Measurements from ENCODE around the gene TGM1. TPM values are rescaled to one million over a fixed set of nuclear protein-coding genes. Genes with fewer than 3 reads are reported as not detected.

TGM1 gene
- polyA plus RNA-seq, 4 donors = 1.6 to 6.6 (median 2.6) TPM

DNA sequence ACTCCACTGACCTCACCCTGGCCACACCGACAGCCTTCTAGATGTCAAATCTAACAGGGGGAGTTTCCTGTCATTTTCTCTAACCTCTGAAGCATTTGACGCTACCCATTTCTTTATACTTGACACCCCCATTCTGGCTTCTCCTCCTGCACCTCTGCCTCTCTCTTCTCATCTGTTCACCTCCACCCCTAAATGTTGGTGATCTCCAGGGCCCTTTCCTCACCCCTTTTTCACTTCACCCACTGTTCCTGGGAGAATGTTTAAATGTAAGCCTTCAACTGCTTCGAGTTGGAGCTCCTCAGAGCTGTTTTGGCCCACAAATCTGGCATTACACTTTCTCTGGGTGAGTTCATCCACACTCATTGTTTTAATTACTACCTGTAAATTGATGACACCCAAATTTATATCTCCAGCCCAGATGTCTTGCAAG lies 8.9 kb upstream of the TGM1 start:
- DNase-seq (ENCODE audit: low read depth in 4 of 4, low spot score in 3 of 4) = no peak

- peak; percentile 71 to 82 (median 76) for DNase-seq (ENCODE audit: low read depth in 4 of 4, low spot score in 3 of 4)
Observed at GRCh38 chr14:24271134-24271833, 8.3 kb upstream of the TGM1 start, which contains the start of gene RABGGTA. Gene RABGGTA, minus strand, starts transcription at chr14:24271597. Its CDS starts 482 bp downstream, at chr14:24271115.

DNA sequence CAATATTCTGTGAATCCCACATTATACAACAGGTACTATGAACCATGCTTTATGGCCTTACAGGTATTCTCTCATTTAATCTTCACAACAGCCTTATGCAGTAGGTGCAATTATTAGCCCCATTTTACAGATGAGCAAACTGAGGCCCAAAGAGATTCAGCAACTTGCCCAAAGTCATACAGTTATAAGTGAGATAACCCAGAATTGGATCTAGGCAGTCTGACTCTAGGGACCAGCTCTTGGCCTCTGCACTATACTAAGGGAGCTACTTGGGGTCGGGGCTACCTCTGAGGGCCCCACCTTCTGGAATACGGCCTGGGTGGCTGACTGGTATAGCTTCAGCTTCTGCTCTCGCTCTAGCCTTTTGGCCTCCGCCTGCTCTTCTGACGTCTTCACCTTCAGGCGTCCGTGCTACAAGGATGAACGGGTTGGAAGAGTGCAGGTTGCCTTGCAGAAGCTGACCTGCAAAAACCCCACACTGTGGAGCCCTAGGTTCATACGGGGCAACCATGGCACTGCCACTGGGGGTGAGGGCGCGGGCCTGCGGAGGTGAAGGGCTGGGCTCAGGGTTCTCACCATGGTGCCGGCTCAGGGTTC lies 7.7 kb upstream of the TGM1 start:
- DNase-seq (ENCODE audit: low read depth in 4 of 4, low spot score in 3 of 4) = peak in 1 of 4 donors; percentile 2

GRCh38 chr14:24269910-24270536 lies 7.0 kb upstream of the TGM1 start:
- DNase-seq (ENCODE audit: low read depth in 4 of 4, low spot score in 3 of 4) = no peak

DNA sequence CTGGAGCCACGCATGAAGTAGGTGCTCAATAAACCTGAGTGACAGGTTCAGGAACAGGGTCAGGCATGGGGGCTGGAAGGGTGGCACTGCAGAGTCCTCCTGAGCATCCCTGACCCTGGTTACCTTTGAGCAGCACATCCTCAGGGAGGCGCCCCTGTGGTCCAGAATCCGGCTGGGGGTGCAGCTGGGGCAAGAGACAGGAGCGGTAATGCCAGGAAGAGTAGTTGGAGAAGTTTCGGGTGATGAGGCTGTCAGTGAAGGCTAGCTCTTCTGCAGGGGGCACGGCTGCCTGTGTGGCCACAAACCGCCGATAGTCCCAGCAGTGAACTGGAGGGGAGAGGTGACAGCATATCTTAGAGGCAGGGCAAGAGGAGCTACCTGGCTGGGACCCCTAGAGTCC lies 6.4 kb upstream of the TGM1 start:
- no peak for DNase-seq (ENCODE audit: low read depth in 4 of 4, low spot score in 3 of 4)

- no peak for DNase-seq (ENCODE audit: low read depth in 4 of 4, low spot score in 3 of 4)
Observed at GRCh38 chr14:24268225-24268624, 5.2 kb upstream of the TGM1 start.

GRCh38 chr14:24267516-24267915 lies 4.5 kb upstream of the TGM1 start:
- DNase-seq (ENCODE audit: low read depth in 4 of 4, low spot score in 3 of 4) = no peak

- no peak for DNase-seq (ENCODE audit: low read depth in 4 of 4, low spot score in 3 of 4)
Observed at GRCh38 chr14:24266344-24267244, 3.6 kb upstream of the TGM1 start.

GRCh38 chr14:24264298-24264697 lies 1.3 kb upstream of the TGM1 start:
- DNase-seq (ENCODE audit: low read depth in 4 of 4, low spot score in 3 of 4) = no peak

GRCh38 chr14:24263848-24264247 lies 871 bp upstream of the TGM1 start:
- DNase-seq (ENCODE audit: low read depth in 4 of 4, low spot score in 3 of 4) = no peak

DNA sequence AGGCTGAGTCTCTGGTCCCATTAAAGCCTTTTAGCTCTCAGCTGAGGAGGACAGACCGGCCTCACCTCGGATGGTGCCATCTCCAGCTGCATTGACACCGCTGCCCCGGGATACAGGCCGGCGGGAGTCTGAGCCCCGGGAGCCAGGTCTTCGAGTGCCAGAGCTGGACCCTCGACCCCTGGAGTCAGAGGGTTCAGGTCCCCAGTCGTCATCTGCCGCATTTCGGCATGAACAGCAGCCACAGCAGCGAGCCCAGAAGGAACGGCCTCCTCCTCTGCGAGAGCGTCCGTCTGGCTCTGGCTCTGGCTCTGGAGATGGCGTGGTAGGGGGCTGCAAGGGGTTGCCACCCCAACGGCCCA lies 1.0 kb downstream of the TGM1 start:
- DNase-seq (ENCODE audit: low read depth in 4 of 4, low spot score in 3 of 4) = no peak

- no peak for DNase-seq (ENCODE audit: low read depth in 4 of 4, low spot score in 3 of 4)
Observed at GRCh38 chr14:24261256-24261968, 1.6 kb downstream of the TGM1 start.

DNA sequence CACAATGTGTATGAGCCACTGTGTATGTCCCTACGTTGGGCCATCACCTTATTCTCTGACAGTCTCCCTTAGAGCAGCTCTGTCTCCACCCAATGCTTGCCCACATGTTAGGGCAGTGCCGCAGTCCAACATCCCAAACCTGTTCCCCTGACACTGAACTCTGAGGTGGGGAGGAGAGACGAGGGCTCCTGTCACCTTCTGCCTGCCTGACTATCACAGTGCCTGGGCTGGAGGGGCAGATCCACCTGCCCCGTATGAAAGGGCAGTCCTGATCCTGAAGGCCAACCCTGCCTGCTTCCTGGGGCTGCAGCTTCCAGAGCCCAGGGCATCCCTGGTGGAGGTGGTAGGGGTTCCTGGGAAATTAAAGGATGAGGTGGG lies 2.2 kb downstream of the TGM1 start:
- no peak for DNase-seq (ENCODE audit: low read depth in 4 of 4, low spot score in 3 of 4)

DNA sequence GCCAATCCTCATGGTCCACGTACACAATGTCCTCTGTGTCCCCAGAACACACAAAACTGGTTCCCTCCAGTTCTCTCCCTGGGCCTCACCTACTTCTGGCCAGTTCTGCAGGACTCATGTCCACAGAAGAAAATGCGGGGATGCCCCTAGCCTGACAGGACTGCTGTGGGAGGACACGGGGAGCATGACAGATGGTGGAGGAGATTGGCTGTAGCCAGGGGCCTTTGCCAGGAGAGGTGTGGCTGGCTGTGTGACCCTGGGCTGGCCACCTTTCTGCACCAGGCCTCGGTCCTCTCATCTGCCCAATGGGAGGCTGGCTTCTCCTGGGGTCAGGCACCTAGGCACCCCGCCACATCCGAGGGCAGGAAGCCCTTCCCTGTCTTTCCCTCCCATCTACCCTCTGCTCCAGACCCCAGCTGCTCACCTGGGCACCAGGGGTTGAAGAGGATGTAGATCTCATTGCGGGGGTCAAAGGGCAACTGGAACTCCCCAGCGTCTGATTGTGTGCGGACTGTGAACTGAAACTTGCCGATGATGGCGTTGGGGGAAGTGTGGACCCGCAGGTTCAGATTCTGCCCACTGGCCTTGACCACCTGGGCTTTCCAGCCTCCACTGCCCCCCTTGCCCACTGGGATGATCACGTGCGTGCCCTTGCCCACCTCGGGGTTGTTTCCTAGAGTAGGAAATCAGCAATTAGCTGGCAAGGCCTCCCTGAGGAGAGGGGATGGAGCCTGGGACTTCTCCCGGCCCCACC lies 2.8 kb downstream of the TGM1 start:
- DNase-seq (ENCODE audit: low read depth in 4 of 4, low spot score in 3 of 4) = no peak

DNA sequence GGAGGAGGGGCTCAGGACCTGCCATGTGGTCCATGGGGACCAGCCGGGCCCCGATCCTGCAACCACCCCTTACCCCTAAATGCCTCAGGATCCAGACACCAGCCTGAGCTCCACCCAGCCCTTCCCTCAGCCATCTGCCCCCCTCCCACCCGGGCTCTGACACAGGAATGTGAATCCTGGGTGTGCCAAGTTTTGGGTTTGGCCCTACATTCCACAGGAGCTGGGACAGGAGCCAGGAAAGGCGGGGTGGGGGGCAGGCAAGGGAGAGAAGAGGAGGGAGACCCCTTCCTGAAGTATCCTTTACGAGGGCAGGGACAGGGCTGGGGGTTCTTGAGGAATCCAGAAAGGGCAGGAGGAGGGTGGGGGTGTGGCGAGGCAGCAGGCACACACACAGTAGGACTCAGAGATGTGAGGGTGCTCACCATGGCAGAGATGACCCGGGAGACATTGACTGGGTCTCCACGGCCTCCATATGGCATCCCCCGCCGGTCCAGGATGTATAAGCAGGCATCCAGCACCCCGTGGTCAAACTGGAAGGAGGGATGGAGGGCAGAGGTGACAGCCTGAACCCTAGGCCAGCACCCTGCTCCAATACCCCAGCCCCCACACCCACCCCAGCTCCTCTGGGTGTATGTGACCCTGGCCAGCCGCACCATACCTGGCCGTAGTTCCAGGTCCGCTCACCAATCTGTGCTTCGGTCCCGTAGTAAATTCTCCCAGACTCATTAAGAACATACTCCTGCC lies 3.5 kb downstream of the TGM1 start:
- no peak for DNase-seq (ENCODE audit: low read depth in 4 of 4, low spot score in 3 of 4)

GRCh38 chr14:24258548-24259265 lies 4.3 kb downstream of the TGM1 start:
- no peak for DNase-seq (ENCODE audit: low read depth in 4 of 4, low spot score in 3 of 4)

DNA sequence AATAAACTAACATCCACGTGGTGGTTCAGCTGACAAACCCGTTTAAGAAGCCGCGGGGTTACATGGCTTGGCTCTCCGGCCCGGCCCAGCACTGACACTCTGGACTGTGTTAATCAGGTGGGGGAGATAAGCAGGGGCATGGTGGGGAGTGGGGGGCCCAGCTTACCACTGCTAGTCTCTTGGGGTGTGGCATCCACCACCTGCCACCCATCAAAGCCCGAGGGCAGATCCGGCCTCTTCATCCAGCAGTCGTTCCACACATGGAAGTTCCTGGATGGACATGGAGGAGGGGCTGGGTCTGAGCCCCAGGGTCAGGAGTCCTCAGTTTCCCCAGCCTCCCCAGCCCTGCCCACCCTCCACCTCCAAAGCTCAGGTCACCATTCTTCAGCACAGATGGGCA lies 4.9 kb downstream of the TGM1 start:
- DNase-seq (ENCODE audit: low read depth in 4 of 4, low spot score in 3 of 4) = no peak

DNA sequence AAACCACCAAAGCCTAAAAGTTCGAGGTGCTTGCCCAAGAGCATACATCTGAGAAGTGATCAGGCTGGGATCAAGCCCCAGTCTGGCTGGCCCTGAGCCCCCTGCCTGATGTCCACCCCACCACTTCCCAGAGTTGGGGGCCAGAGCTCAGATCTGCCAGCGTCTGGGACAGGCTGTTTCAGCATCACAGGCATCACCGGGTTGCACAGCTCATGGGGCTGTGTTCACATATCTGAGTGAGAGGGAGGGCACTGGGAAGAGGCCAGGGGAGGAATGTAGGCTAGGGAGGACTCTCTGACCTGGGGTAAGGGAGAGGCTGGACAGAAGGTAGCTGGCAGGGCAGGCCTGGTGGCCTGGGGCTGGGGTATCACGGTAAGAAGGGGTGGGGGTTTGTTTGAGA lies 6.0 kb downstream of the TGM1 start:
- DNase-seq (ENCODE audit: low read depth in 4 of 4, low spot score in 3 of 4) = no peak

Data from left renal pelvis (tissue), 4 donors.